Ishikawa (cell line): Measurements from ENCODE around the gene ZNF385C.

ENCODE experiments used
- CEBPB ChIP-seq: IDR thresholded peaks from 2 replicates; pipeline ENCODE4 v1.6.1; 2012
- CREB1 ChIP-seq: IDR thresholded peaks from 2 replicates; pipeline ENCODE4 v1.6.1; 2012; ENCODE audit warnings: low read depth
- EGR1 ChIP-seq: IDR thresholded peaks from 2 replicates; pipeline ENCODE4 v1.6.1; 2012
- EP300 ChIP-seq: IDR thresholded peaks from 2 replicates; pipeline ENCODE4 v1.6.1; 2012; ENCODE audit warnings: borderline replicate concordance
- FOXM1 ChIP-seq: IDR thresholded peaks from 2 replicates; pipeline ENCODE4 v1.6.1; 2012; ENCODE audit warnings: low read depth, borderline replicate concordance
- NFIC ChIP-seq: IDR thresholded peaks from 2 replicates; pipeline ENCODE4 v1.6.1; 2012
- RAD21 ChIP-seq: IDR thresholded peaks from 2 replicates; pipeline ENCODE4 v1.6.1; 2012; ENCODE audit warnings: low read depth
- TAF1 ChIP-seq: IDR thresholded peaks from 2 replicates; pipeline ENCODE4 v1.6.1; 2012; ENCODE audit warnings: low read depth, mild to moderate bottlenecking
- TCF12 ChIP-seq: IDR thresholded peaks from 2 replicates; pipeline ENCODE4 v1.6.1; 2012; ENCODE audit warnings: low read depth
- TEAD4 ChIP-seq: IDR thresholded peaks from 2 replicates; pipeline ENCODE4 v1.6.1; 2012
- YY1 ChIP-seq: IDR thresholded peaks from 2 replicates; pipeline ENCODE4 v1.6.1; 2012; ENCODE audit warnings: low read depth
- ZBTB7A ChIP-seq: IDR thresholded peaks from 2 replicates; pipeline ENCODE4 v1.6.1; 2012; ENCODE audit warnings: low read depth
- TF ChIP-seq, protein P1 (sequence below): IDR thresholded peaks from 2 replicates; pipeline ENCODE4 v1.6.1; 2012
- TF ChIP-seq, protein P2 (sequence below): IDR thresholded peaks from 2 replicates; pipeline ENCODE4 v1.6.1; 2012; ENCODE audit warnings: low read depth, mild to moderate bottlenecking
- TF ChIP-seq, protein P3 (sequence below): IDR thresholded peaks from 2 replicates; pipeline ENCODE4 v1.6.1; 2012

ZNF385C gene

DNA sequence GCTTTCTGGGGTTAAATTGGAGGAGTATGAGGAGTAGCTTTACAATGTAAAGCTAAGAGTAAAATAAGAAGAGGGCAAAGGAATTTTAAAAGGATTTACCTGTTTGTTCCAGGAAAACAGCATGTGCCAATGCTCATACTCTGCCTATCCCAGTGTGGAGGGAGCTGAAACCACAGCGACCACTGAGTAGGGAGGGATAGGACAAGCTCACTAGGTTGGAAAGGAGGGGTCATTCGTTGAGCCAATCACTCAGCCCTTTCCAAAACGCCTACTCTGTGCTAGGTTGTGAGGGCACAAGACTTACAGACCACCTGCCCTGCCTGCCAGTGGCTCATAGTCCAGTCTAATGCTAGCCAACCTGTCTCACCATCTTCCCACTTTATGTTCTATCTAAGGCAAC is 79.9 kb downstream of the ZNF385C start:
- TF ChIP-seq, protein P1, sequence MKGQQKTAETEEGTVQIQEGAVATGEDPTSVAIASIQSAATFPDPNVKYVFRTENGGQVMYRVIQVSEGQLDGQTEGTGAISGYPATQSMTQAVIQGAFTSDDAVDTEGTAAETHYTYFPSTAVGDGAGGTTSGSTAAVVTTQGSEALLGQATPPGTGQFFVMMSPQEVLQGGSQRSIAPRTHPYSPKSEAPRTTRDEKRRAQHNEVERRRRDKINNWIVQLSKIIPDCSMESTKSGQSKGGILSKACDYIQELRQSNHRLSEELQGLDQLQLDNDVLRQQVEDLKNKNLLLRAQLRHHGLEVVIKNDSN, result no peak
- no peak for TF ChIP-seq RAD21
- TF ChIP-seq, protein P2, sequence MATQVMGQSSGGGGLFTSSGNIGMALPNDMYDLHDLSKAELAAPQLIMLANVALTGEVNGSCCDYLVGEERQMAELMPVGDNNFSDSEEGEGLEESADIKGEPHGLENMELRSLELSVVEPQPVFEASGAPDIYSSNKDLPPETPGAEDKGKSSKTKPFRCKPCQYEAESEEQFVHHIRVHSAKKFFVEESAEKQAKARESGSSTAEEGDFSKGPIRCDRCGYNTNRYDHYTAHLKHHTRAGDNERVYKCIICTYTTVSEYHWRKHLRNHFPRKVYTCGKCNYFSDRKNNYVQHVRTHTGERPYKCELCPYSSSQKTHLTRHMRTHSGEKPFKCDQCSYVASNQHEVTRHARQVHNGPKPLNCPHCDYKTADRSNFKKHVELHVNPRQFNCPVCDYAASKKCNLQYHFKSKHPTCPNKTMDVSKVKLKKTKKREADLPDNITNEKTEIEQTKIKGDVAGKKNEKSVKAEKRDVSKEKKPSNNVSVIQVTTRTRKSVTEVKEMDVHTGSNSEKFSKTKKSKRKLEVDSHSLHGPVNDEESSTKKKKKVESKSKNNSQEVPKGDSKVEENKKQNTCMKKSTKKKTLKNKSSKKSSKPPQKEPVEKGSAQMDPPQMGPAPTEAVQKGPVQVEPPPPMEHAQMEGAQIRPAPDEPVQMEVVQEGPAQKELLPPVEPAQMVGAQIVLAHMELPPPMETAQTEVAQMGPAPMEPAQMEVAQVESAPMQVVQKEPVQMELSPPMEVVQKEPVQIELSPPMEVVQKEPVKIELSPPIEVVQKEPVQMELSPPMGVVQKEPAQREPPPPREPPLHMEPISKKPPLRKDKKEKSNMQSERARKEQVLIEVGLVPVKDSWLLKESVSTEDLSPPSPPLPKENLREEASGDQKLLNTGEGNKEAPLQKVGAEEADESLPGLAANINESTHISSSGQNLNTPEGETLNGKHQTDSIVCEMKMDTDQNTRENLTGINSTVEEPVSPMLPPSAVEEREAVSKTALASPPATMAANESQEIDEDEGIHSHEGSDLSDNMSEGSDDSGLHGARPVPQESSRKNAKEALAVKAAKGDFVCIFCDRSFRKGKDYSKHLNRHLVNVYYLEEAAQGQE, result no peak
- TF ChIP-seq YY1, result no peak
- no peak for TF ChIP-seq TEAD4
- TF ChIP-seq EP300, result no peak
- TF ChIP-seq TCF12, result no peak
- TF ChIP-seq EGR1, result no peak
- TF ChIP-seq, protein P3, sequence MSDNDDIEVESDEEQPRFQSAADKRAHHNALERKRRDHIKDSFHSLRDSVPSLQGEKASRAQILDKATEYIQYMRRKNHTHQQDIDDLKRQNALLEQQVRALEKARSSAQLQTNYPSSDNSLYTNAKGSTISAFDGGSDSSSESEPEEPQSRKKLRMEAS, result no peak
- TF ChIP-seq CEBPB, result no peak
- TF ChIP-seq FOXM1, result no peak
- no peak for TF ChIP-seq CREB1
- TF ChIP-seq ZBTB7A, result no peak
- no peak for TF ChIP-seq TAF1

- TF ChIP-seq TCF12 (no peak), EP300 (no peak), TAF1 (no peak), YY1 (no peak), FOXM1 (no peak), EGR1 (no peak), ZBTB7A (no peak)
- TF ChIP-seq, protein P1, result no peak
- TF ChIP-seq, protein P2, result no peak
- TF ChIP-seq, protein P3, result no peak; the same call in 1 of the 2 replicates
These were observed 80.4 kb downstream of the ZNF385C start for GRCh38 chr17:42017866-42018200.

DNA sequence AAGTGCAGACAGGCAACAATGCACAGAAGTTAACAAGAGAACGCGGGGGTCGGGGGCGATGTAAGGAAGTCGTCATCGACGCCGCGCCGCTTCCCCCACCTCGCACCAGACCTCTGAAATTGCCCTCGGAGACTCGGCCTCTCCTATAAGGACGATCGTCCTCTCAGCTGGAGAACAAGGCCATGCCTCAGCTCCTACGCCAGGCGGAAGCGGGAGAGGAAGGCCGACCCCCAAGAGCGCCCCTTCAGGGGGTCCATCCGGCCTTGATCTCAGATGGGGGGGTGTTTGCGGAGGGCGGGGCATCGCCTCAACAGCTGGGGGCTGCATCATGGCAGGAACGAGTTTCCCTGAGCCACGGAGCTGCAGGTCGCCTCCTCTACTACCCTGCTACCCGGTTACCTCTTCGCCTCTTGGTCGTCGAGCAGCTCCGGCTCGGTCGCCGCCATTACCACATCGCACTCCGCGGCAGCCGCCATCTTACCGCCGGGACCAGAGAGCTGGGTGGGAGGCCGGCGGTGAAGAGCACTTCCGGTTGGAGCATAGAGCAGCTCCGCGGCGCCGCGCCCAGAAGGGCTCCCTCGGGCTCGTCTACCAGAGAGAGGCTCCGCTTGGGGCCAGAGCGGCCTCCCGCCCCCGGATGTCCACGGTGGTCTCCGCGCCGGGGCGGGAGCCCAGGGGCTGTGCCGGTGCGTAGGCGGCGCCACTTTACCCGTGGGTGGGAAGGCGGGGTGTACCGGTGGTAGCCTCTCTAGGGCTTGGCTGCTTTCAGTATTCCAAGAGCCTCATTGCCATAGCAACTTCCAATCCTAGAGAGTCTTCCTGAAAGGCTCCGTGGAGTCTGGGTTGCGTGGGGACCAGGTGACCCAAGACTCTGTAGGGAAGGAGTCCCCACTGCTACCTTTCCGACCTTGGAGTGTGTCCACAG is 81.1 kb downstream of the ZNF385C start, which contains the start of gene DNAJC7:
TSS of gene DNAJC7 (minus strand) at position 499 of the 925 bp plus-strand sequence. CDS start at position 476, 23 bp downstream.
- TF ChIP-seq, protein P3, result peak; percentile 38
- no peak for TF ChIP-seq RAD21
- peak; percentile 98 for TF ChIP-seq TAF1
- TF ChIP-seq ZBTB7A, result peak; percentile 81
- no peak for TF ChIP-seq NFIC
- peak; percentile 44; the same call in 1 of the 2 replicates for TF ChIP-seq CREB1
- no peak for TF ChIP-seq TCF12
- TF ChIP-seq TEAD4, result no peak; the same call in 1 of the 2 replicates
- TF ChIP-seq YY1, result peak; percentile 99
- peak; percentile 94 for TF ChIP-seq EGR1
- TF ChIP-seq EP300, result no peak
- TF ChIP-seq, protein P1, result peak; percentile 63
- TF ChIP-seq CEBPB, result no peak
- TF ChIP-seq FOXM1, result no peak
- TF ChIP-seq, protein P2, result no peak
